Trophoblast cell (in vitro differentiated cells and primary cell): ENCODE measurements around the gene ZNF429.
"Not testable (repeated sequence)": the region's sequence is repeated elsewhere in the genome, so short reads cannot be mapped to it uniquely, and the experiment has no call there.

Experiments used
- DNase-seq, 2 donors: peaks; one replicate each; pipeline ENCODE4 v3.0.0-alpha.2; 2016
- H2AFZ ChIP-seq: 2 replicates; pipeline ENCODE4 v1.6.1; 2013; ENCODE audit warnings: low read length, moderate library complexity, mild to moderate bottlenecking; ENCODE audit not compliant: insufficient read depth, poor library complexity
- H2AK5ac ChIP-seq: 2 replicates; pipeline ENCODE4 v1.6.1; 2013; ENCODE audit warnings: mild to moderate bottlenecking, low read length
- H2BK120ac ChIP-seq: 2 replicates; pipeline ENCODE4 v1.6.1; 2013; ENCODE audit warnings: low read length, mild to moderate bottlenecking, moderate library complexity; ENCODE audit not compliant: insufficient read depth, poor library complexity
- H2BK12ac ChIP-seq: 2 replicates; pipeline ENCODE4 v1.6.1; 2013; ENCODE audit warnings: mild to moderate bottlenecking, low read length, moderate library complexity
- H2BK5ac ChIP-seq: 2 replicates; pipeline ENCODE4 v1.6.1; 2013; ENCODE audit warnings: low read length, low read depth, moderate library complexity, mild to moderate bottlenecking; ENCODE audit not compliant: poor library complexity
- H3K14ac ChIP-seq: 2 replicates; pipeline ENCODE4 v1.6.1; 2013; ENCODE audit warnings: mild to moderate bottlenecking, low read length
- H3K18ac ChIP-seq: 2 replicates; pipeline ENCODE4 v1.6.1; 2013; ENCODE audit warnings: mild to moderate bottlenecking, low read length
- H3K23ac ChIP-seq: 2 replicates; pipeline ENCODE4 v1.6.1; 2013; ENCODE audit warnings: low read length
- H3K27ac ChIP-seq: 2 replicates; pipeline ENCODE4 v1.5.1; 2013; ENCODE audit warnings: low read depth, mild to moderate bottlenecking, inconsistent platforms, low read length, moderate library complexity
- H3K27me3 ChIP-seq: 2 replicates; pipeline ENCODE4 v1.6.1; 2013; ENCODE audit warnings: inconsistent platforms, mild to moderate bottlenecking, low read length, moderate library complexity; ENCODE audit not compliant: insufficient read depth
- H3K36me3 ChIP-seq, 2 experiments: 1 replicate in 1 of 2; 2 replicates in 1 of 2; pipeline ENCODE4 v1.6.1; 2013; ENCODE audit warnings: low read length in 2 of 2, mild to moderate bottlenecking in 2 of 2, moderate library complexity in 1 of 2; ENCODE audit not compliant: insufficient read depth in 2 of 2, control insufficient read depth in 1 of 2
- H3K4ac ChIP-seq: 2 replicates; pipeline ENCODE4 v1.6.1; 2013; ENCODE audit warnings: low read depth, mild to moderate bottlenecking, low read length, moderate library complexity
- H3K4me1 ChIP-seq, 2 experiments: 1 replicate in 1 of 2; 2 replicates in 1 of 2; pipeline ENCODE4 v1.6.1; 2013; ENCODE audit warnings: low read length in 2 of 2, mild to moderate bottlenecking in 2 of 2, moderate library complexity in 1 of 2; ENCODE audit not compliant: insufficient read depth in 2 of 2, control insufficient read depth in 1 of 2
- H3K4me2 ChIP-seq: 2 replicates; pipeline ENCODE4 v1.6.1; 2013; ENCODE audit warnings: inconsistent platforms, mild to moderate bottlenecking, low read length, moderate library complexity
- H3K4me3 ChIP-seq: 2 replicates; pipeline ENCODE4 v1.5.1; 2013; ENCODE audit warnings: mild to moderate bottlenecking, low read depth, low read length, inconsistent platforms
- H3K79me1 ChIP-seq: one replicate; pipeline ENCODE4 v1.6.1; 2013; ENCODE audit warnings: low read length
- H3K79me2 ChIP-seq: 2 replicates; pipeline ENCODE4 v1.6.1; 2013; ENCODE audit warnings: low read length, mild to moderate bottlenecking; ENCODE audit not compliant: control insufficient read depth, insufficient read depth, poor library complexity
- H3K9ac ChIP-seq: 2 replicates; pipeline ENCODE4 v1.6.1; 2013; ENCODE audit warnings: mild to moderate bottlenecking, low read length
- H3K9me3 ChIP-seq: 2 replicates; pipeline ENCODE4 v1.6.1; 2013; ENCODE audit warnings: low read depth, mild to moderate bottlenecking, control low read depth, inconsistent platforms, low read length; ENCODE audit not compliant: insufficient read depth
- H4K12ac ChIP-seq: 2 replicates; pipeline ENCODE4 v1.6.1; 2013; ENCODE audit warnings: low read depth, mild to moderate bottlenecking, low read length, moderate library complexity
- H4K8ac ChIP-seq: 2 replicates; pipeline ENCODE4 v1.6.1; 2013; ENCODE audit warnings: low read depth, mild to moderate bottlenecking, low read length, moderate library complexity
- H4K91ac ChIP-seq: one replicate; pipeline ENCODE4 v1.6.1; 2013; ENCODE audit warnings: low read depth, mild to moderate bottlenecking, low read length, moderate library complexity
- WGBS: extraction: QIAGEN DNeasy Blood & Tissue Kit; methylation state at CpG from one replicate; pipeline ENCODE4 v1.1.7; 2013; ENCODE audit warnings: missing lambda C conversion rate; ENCODE audit not compliant: insufficient read length, insufficient coverage; ENCODE audit errors: extremely low coverage; 5-methylcytosine and 5-hydroxymethylcytosine counted together

ZNF429 gene

DNA sequence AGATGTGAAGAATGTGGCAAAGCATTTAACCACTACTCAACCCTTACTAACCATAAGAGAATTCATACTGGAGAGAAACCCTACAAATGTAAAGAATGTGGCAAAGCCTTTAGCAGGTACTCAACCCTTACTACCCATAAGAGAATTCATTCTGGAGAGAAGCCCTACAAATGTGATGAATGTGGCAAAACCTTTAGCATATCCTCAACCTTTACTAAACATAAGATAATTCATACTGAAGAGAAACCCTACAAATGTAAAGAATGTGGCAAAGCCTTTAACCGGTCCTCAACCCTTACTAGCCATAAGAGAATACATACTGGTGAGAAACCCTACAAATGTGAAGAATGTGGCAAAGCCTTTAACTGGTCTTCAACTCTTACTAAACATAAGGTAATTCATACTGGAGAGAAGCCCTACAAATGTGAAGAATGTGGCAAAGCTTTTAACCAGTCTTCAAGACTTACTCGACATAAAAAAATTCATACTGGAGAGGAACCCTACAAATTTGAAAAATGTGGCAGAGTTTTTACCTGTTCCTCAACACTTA lies 31.4 kb downstream of the ZNF429 start:
- H3K36me3 ChIP-seq = peaks cover 11 to 14% of the 10 kb centered on the region in 2 experiments
- not testable (repeated sequence) for H2BK5ac ChIP-seq, H4K12ac ChIP-seq, H2AK5ac ChIP-seq, H3K9ac ChIP-seq, H2BK12ac ChIP-seq, H3K9me3 ChIP-seq, H3K79me1 ChIP-seq, H3K27me3 ChIP-seq, DNase-seq, H2BK120ac ChIP-seq, H3K18ac ChIP-seq, H3K4me2 ChIP-seq, H4K91ac ChIP-seq, H2AFZ ChIP-seq, H4K8ac ChIP-seq, H3K4me3 ChIP-seq, H3K4me1 ChIP-seq, H3K27ac ChIP-seq, H3K79me2 ChIP-seq, H3K14ac ChIP-seq, H3K4ac ChIP-seq, H3K23ac ChIP-seq
- no CpG with 5 or more reads among the region's 2 CpGs for WGBS

DNA sequence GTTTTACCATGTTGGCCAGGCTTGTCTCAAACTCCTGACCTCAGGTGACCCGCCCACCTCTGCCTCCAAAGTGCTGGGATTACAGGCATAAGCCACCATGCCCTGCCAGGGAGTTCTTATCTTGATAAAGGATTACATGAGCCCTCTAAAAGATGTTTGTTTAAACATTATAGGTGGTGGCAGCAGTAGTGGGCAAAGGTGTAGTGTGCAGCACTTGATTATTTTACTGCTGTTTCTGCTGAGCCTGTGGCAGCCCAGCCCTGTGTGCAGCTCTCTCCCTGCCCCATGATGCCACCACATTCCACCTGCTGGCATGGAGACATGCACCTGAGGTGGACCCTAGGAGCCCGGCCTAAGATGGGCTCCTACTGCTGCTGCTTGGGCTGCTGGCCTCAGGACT lies 54.0 kb downstream of the ZNF429 start:
- Histone ChIP-seq H3K4me1 (no peaks in the 10 kb centered on the region), H2BK5ac (no peak overlapping the region), H4K91ac (no peak overlapping the region), H3K9ac (no peak overlapping the region), H3K27ac (no peak overlapping the region), H3K4me3 (no peak overlapping the region), H3K9me3 (peaks cover 3% of the 10 kb centered on the region), H3K27me3 (no peaks in the 10 kb centered on the region), H2BK120ac (no peak overlapping the region), H3K23ac (peak overlapping the region; percentile 85), H3K4ac (no peak overlapping the region), H2BK12ac (no peak overlapping the region), H3K14ac (no peak overlapping the region), H3K4me2 (no peak overlapping the region), H3K36me3 (no peaks in the 10 kb centered on the region), H3K79me1 (no peaks in the 10 kb centered on the region), H4K8ac (no peak overlapping the region), H3K18ac (no peak overlapping the region), H4K12ac (no peak overlapping the region), H2AFZ (no peak overlapping the region), H3K79me2 (no peaks in the 10 kb centered on the region), H2AK5ac (no peak overlapping the region)
- WGBS = no CpG with 5 or more reads among the region's 2 CpGs
- DNase-seq = no peak

DNA sequence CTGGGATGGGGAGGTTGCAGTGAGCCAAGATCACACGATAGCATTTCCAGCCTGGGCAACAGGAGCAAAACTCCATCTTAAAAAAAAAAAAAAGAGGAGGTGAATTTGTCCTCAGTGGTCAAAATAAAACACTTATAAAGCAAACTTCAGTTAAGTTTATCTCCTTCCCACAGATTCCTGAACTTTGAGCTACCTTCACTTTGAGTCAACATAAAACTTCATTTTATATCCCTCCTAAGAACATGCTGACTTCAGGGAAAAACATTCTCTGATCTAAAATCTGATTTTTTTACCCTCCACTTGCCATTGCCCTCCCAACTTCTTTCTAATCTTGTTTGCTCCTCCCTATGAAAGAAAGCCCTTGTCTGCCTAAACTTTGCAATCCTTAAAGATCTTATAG lies 59.0 kb downstream of the ZNF429 start:
- Histone ChIP-seq H2BK120ac (no peak overlapping the region), H3K23ac (no peak overlapping the region), H3K4me1 (no peaks in the 10 kb centered on the region), H2AK5ac (no peak overlapping the region), H3K79me1 (no peaks in the 10 kb centered on the region), H3K18ac (no peak overlapping the region), H3K4me2 (no peak overlapping the region), H3K4me3 (no peak overlapping the region), H3K9me3 (peaks cover 4% of the 10 kb centered on the region), H4K8ac (no peak overlapping the region), H3K27me3 (no peaks in the 10 kb centered on the region), H2BK5ac (no peak overlapping the region), H3K9ac (no peak overlapping the region), H3K27ac (no peak overlapping the region), H2BK12ac (no peak overlapping the region), H4K12ac (no peak overlapping the region), H2AFZ (no peak overlapping the region), H3K79me2 (no peaks in the 10 kb centered on the region), H3K14ac (no peak overlapping the region), H4K91ac (no peak overlapping the region), H3K36me3 (no peaks in the 10 kb centered on the region), H3K4ac (no peak overlapping the region)
- no CpG with 5 or more reads among the region's 1 CpG for WGBS
- no peak for DNase-seq

DNA sequence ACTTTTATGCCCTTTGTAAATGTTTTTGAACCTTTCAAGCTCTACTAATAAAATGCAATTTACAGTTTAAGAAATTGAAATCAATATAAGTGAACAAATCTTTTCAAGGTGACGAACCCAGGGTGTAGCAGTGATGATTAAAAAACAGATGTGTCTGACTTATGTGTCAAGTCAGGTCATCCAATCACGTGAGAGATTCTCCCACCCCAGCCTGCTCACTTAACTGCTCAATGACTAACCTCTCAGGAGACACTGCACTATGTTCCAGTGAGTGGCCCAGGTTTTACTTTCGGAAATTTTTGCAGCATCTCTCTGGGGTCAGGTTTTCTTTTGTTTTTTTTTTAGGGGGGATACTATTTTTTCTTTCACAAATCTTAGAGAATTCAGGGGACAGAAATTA lies 60.7 kb downstream of the ZNF429 start:
- no peak overlapping the region for H3K18ac ChIP-seq
- H3K4me3 ChIP-seq = no peak overlapping the region
- H2BK12ac ChIP-seq = no peak overlapping the region
- no peaks in the 10 kb centered on the region for H3K36me3 ChIP-seq
- H3K79me2 ChIP-seq = no peaks in the 10 kb centered on the region
- H3K27me3 ChIP-seq = no peaks in the 10 kb centered on the region
- no peaks in the 10 kb centered on the region for H3K79me1 ChIP-seq
- H4K8ac ChIP-seq = no peak overlapping the region
- H4K12ac ChIP-seq = no peak overlapping the region
- H3K9me3 ChIP-seq = peaks cover 1% of the 10 kb centered on the region
- no peak overlapping the region for H2BK120ac ChIP-seq
- no peak overlapping the region for H3K9ac ChIP-seq
- no peak overlapping the region for H4K91ac ChIP-seq
- no peak overlapping the region for H2AFZ ChIP-seq
- no peak overlapping the region for H3K27ac ChIP-seq
- no peak overlapping the region for H3K23ac ChIP-seq
- no peak overlapping the region for H3K4ac ChIP-seq
- WGBS = no CpG with 5 or more reads among the region's 3 CpGs
- DNase-seq = no peak
- H3K14ac ChIP-seq = no peak overlapping the region
- H2BK5ac ChIP-seq = no peak overlapping the region
- H3K4me1 ChIP-seq = no peaks in the 10 kb centered on the region
- H3K4me2 ChIP-seq = no peak overlapping the region
- H2AK5ac ChIP-seq = no peak overlapping the region
